ENCODE measurements around the gene NOTCH4.

GRCh38 chr6:32255199-32256153 is 31.6 kb upstream of the NOTCH4 start:
- TF ChIP-seq CTBP1 (IDR thresholded peaks at IDR 0.05; ENCODE audit: borderline replicate concordance) (no peak), FOXA1 (IDR thresholded peaks at IDR 0.05) (no peak), SP1 (IDR thresholded peaks at IDR 0.05) (no peak), FOXM1 (IDR thresholded peaks at IDR 0.05; ENCODE audit: borderline replicate concordance) (no peak), SUZ12 (IDR thresholded peaks at IDR 0.05) (no peak), FOXK2 (IDR thresholded peaks at IDR 0.05) (no peak), BHLHE40 (IDR thresholded peaks at IDR 0.05; ENCODE audit: borderline replicate concordance) (no peak), TARDBP (IDR thresholded peaks at IDR 0.05) (no peak), HDGF (IDR thresholded peaks at IDR 0.05; ENCODE audit: borderline replicate concordance) (no peak), ZNF384 (IDR thresholded peaks at IDR 0.05) (no peak), PKNOX1 (IDR thresholded peaks at IDR 0.05) (no peak)
